EL (cell line): Measurements from ENCODE around the gene IL6.
"Not testable (repeated sequence)": the region's sequence is repeated elsewhere in the genome, so short reads cannot be mapped to it uniquely, and the experiment has no call there.

ENCODE experiments used
- DNase-seq: peaks from one replicate; pipeline ENCODE4 v3.0.0-alpha.2; 2016

IL6 gene

DNA sequence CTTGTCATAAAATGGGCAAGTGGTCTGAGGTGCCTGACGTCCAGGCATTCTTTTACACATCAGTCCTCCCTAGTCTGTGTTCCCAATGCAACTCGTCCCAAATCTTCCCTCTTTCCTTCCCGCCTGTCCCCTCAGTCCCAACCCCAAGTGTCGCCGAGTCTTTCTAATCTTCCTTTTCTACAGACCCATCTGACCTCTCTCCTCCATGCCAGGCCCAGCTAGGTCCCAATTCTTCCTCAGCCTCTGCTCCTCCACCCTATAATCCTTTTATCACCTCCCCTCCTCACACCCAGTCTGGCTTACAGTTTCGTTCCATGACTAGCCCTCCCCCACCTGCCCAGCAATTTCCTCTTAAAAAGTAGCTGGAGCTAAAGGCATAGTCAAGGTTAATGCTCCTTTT, 22.3 kb upstream of the IL6 start:
- DNase-seq, result not testable (repeated sequence)

GRCh38 chr7:22705874-22706273, 21.1 kb upstream of the IL6 start:
- DNase-seq, result not testable (repeated sequence)

DNA sequence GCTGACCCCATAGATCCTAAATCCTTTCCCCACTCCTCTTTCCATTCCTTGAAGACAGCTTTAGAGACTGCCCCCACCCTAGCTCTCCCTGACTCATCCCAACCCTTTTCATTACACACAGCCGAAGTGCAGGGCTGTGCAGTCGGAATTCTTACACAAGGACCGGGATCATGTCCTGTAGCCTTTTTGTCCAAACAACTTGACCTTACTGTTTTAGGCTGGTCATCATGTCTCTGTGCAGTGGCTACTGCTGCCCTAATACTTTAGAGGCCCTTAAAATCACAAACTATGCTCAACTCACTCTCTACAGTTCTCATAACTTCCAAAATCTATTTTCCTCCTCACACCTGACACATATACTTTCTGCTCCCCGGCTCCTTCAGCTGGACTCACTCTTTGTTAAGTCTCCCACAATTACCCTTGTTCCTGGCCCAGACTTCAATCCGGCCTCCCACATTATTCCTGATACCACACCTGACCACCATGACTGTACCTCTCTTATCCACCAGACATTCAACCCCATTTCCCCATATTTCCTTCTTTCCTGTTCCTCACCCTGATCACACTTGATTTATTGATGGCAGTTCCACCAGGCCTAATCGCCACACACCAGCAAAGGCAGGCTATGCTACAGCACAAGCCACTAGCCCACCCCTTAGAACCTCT, 19.8 kb upstream of the IL6 start:
- DNase-seq, result not testable (repeated sequence)

- DNase-seq, result not testable (repeated sequence)
Measured at GRCh38 chr7:22708214-22708613, 18.8 kb upstream of the IL6 start.

DNA sequence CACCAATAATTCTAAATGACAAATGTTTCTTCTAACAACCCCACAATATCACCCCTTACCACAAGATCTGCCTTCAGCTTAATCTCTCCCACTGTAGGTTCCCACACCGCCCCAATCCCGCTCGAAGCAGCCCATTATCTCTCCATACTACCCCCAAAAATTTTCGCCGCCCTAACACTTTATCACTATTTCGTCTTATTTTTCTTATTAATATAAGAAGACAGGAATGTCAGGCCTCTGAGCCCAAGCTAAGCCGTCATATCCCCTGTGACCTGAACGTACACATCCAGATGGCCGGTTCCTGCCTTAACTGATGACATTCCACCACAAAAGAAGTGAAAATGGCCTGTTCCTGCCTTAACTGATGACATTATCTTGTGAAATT, 18.3 kb upstream of the IL6 start:
- DNase-seq, result not testable (repeated sequence)

- DNase-seq, result not testable (repeated sequence)
Measured at GRCh38 chr7:22709062-22709829, 17.8 kb upstream of the IL6 start.

DNA sequence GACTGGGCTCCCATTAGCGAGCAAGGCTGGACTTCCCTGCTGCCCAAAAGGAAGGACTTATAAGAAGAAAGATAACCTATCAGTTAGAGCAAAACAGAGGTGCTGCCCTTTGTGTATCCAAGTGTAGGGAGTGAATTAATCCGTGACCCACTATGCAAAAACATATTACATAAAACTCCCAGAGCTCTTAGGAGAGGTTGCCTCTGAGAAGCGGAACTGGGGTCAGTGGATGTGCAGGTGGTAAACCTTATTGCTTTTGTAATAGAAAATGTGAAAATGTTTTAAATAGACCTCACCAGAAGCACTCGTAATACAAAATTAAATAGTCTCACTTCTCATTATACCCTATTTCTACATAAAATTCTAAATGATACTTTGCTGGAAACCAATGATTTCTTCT, 17.1 kb upstream of the IL6 start:
- no peak for DNase-seq

DNA sequence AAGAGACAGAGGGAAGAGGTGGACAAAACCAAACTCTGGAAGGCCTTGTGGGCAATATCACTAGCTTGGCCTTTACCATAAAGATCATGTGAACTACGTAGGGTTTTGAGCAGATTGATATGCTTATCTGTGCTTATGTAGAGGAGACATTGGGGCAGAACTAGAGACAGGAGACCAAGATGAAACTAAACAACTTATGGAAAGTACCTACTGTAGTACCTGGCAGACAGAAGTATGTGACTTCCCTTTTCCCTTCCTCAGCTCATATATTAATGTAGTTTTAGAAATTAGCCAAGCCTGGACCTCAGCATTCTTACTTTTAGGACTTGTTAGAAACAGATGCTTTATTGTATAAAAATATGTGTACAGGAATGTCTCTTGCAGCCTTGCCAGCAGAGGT, 14.0 kb upstream of the IL6 start:
- no peak for DNase-seq

DNA sequence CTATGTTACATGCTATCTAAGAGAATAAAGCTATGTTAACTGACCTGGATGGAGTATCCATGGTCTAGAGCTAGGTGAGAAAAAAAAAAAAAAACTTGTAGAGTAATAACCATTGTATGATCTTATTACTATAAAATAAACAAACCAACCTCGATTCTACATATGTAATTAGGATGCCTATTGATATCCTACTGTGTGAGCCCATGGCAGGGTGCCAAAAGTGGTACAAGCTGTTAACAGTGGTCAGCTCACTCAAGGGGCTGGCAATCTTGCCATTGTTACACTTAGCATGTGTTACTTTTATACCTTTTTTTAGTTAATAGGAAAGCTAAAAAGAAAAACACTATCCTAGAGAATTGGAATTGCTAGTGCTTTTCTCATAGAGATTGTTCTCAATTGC, 13.5 kb upstream of the IL6 start:
- DNase-seq, result no peak

DNA sequence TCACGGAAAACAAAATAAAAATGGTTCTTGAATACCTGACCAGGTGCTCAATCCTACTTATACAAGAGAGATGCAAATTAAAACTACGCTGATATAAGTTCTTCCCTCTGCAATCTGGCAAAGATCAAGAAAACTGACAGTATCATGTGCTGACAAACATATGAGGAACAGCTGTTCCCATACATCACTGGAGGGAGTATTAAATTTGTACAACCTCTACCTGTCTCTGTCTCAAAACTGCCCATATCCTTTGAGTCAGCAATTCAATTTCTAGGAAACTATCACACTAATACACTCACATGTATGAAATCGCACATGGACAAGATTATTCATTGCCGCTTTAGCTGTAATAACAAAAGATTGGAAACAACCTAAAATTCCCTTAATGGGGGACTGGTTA, 11.0 kb upstream of the IL6 start:
- no peak for DNase-seq

DNA sequence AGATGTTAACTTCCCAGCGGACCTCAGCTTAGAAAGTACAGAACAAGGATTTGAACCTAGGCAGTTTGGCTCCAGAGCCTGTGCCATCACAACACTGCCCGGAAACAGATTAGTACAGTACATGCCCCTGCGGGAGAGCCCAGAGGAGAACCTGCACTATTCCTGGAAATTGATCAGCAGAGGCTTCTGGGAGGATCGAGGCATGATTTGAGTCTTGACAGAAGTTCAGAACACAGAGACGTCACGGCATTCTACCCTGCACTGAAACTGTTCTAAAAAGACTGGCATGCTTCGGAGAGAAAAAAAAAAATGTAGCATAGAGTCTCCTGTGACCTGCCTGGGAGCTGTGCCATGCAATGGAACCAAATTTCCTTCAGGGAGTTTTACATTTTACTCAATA, 9.2 kb upstream of the IL6 start:
- no peak for DNase-seq

- peak; percentile 93 for DNase-seq
Measured at GRCh38 chr7:22718200-22718711, 8.7 kb upstream of the IL6 start.

DNA sequence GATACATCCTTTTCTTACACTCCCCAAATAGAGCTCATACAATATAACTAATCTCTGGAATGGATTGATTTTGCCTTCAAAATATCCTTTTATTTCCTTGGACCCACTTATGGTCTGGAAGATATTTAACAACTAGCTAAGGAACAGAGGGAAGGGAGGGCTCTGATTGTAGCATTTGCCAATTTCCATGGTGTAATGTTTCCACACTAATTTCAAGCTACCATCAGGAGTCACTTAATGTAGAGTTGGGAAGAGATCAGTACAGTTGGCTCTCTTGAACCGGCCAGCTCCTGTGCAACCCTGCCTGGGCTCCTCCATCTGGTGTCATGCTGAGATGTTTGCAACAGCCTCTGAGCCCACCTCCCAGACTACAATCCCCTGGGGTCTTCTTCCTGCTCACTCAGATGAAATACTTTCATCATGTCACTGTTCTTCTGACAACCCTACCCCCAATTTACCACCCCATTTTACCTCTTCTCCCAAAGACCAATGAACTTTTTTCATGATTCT, 8.0 kb upstream of the IL6 start:
- no peak for DNase-seq

DNA sequence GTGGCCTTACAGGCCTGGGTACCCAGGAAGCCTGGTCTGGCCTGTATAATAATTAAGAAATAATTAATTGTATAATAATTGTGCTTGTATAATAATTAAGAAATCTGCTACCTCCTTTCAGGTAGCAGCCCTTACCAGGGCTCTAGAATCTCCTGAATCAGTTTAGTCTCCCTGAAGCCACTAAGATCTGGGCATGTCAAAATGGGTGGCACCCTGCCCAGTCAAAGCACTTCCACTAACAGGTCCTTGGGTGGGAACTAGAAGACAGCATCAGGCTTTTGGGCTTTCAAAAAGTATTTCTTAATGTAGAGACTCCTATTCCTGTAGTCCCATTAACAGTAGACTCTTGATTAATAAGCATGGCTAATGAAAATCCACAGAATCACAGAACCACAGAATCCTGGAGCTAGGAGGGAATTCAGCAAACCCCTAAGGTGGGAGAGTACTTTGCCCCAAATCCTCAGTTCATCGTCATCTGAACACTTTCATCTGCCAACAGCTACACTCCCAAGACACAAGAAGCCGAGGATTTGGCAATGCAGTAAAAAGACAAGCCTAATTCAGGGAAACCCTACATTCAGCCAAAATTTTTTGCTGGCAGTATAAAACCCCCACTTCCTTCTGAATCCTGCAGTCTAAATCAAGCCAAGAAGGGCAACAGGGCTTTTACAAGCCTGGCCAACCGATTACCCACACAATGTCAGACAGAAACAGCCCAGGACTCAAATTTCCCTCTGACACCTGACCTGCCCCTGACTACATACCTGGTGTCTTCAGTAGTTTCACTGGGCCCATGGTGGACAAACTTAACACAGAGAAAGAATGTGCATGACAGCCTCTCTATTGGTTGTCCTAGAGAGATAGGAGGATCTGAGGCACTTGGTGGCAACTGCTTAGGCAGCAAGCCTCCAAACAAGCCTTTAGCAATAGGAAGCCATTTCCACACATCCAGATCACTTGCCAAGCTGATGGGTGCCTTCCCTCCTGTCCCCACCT, 5.9 kb upstream of the IL6 start:
- DNase-seq, result no peak

- DNase-seq, result no peak
Measured at GRCh38 chr7:22722536-22723180, 4.3 kb upstream of the IL6 start.

DNA sequence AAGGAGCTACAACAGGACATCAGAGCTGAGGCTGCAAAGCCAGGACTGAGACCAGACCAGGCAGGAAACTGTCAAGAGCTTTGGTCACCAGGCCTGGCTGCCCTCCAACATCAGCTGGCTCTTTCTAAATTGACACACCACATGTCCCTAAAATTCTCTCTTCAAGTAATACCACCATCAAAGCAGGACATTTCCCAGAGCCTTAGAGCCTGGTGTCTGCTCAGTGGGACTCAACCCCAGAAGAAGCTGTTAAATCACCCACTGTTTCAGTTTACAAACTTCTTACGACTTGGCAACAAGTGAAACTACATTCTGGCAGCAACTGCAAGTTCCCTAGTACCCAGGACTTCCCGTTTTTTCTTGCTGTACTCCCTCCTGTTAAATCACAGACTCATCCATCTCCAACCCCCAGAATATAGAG, 3.8 kb upstream of the IL6 start:
- DNase-seq, result peak; percentile 56

DNA sequence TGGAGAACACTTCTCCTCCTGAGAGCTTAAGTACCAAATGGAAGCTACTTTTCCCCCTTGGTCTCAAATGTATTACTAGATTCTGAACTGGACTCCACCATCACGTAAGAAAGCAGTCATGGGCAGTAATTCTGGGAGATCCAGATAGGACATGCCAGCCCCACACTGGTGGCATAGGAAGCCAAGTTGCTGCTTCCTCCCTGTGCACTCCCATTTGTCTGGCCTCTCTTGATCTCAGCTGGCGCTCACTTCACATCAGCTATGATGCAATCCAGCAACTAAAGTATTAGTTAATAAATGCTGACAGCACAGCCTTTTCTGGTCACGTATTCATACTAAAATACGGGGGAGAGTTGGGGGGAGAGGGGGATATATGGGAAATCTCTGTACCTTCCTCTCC, 3.4 kb upstream of the IL6 start:
- peak; percentile 31 for DNase-seq

DNA sequence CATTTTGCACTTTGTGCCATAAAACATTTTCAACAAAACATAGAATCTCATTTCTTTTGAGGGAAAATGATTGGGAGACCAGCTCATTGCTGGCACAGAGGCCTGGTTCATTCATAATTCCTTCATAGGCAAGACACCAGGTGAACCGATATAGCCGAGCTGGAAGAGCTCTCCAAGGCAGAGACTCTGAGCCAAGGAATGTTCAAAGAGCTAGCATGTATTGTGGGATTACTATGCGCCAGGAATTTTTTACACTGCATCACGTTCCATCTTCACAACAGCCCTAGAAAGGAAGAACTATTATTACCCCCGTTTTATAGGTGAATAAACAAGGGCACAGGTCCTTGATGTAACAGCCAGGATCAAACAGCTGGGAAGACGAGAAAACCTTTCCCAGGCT, 2.1 kb upstream of the IL6 start:
- no peak for DNase-seq

- peak; percentile 59 for DNase-seq
Measured at GRCh38 chr7:22725585-22725984, 1.4 kb upstream of the IL6 start.

DNA sequence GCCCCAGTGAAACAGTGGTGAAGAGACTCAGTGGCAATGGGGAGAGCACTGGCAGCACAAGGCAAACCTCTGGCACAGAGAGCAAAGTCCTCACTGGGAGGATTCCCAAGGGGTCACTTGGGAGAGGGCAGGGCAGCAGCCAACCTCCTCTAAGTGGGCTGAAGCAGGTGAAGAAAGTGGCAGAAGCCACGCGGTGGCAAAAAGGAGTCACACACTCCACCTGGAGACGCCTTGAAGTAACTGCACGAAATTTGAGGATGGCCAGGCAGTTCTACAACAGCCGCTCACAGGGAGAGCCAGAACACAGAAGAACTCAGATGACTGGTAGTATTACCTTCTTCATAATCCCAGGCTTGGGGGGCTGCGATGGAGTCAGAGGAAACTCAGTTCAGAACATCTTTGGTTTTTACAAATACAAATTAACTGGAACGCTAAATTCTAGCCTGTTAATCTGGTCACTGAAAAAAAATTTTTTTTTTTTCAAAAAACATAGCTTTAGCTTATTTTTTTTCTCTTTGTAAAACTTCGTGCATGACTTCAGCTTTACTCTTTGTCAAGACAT, 574 bp upstream of the IL6 start:
- DNase-seq, result peak; percentile 90

- no peak for DNase-seq
Measured at GRCh38 chr7:22727714-22728035, 675 bp downstream of the IL6 start.

- peak; percentile 73 for DNase-seq
Measured at GRCh38 chr7:22728401-22729029, 1.5 kb downstream of the IL6 start.
